ENCODE results near the gene MERTK.

The MERTK gene

GRCh38 chr2:112020561-112020960 lies 122.2 kb downstream of the MERTK start:
- no peak for DNase-seq (ENCODE audit: low read depth)
- H3K4me3 ChIP-seq (replicated peaks; ENCODE audit: low read depth, low read length), result no peak overlapping the region
- peak; percentile 18 for TF ChIP-seq CTCF (IDR thresholded peaks at IDR 0.05; ENCODE audit: low read length, missing control alignments)

- no peak for DNase-seq (ENCODE audit: low read depth)
- no peak for TF ChIP-seq CTCF (IDR thresholded peaks at IDR 0.05; ENCODE audit: low read length, missing control alignments)
- no peak overlapping the region for H3K4me3 ChIP-seq (replicated peaks; ENCODE audit: low read depth, low read length)
These were observed 122.9 kb downstream of the MERTK start for GRCh38 chr2:112021290-112021689.

- no peak overlapping the region for H3K4me3 ChIP-seq (replicated peaks; ENCODE audit: low read depth, low read length)
- no peak for TF ChIP-seq CTCF (IDR thresholded peaks at IDR 0.05; ENCODE audit: low read length, missing control alignments)
- DNase-seq (ENCODE audit: low read depth), result peak; percentile 53
These were observed 123.4 kb downstream of the MERTK start for GRCh38 chr2:112021781-112022231.

- TF ChIP-seq CTCF (IDR thresholded peaks at IDR 0.05; ENCODE audit: low read length, missing control alignments), result no peak
- DNase-seq (ENCODE audit: low read depth), result no peak
- H3K4me3 ChIP-seq (replicated peaks; ENCODE audit: low read depth, low read length), result no peak overlapping the region
These were observed 125.3 kb downstream of the MERTK start for GRCh38 chr2:112023707-112024106.

GRCh38 chr2:112024231-112024630 lies 125.8 kb downstream of the MERTK start:
- DNase-seq (ENCODE audit: low read depth), result no peak
- no peak for TF ChIP-seq CTCF (IDR thresholded peaks at IDR 0.05; ENCODE audit: low read length, missing control alignments)
- no peak overlapping the region for H3K4me3 ChIP-seq (replicated peaks; ENCODE audit: low read depth, low read length)

GRCh38 chr2:112024896-112025491 lies 126.6 kb downstream of the MERTK start:
- no peak for DNase-seq (ENCODE audit: low read depth)
- no peak for TF ChIP-seq CTCF (IDR thresholded peaks at IDR 0.05; ENCODE audit: low read length, missing control alignments)
- H3K4me3 ChIP-seq (replicated peaks; ENCODE audit: low read depth, low read length), result no peak overlapping the region

- TF ChIP-seq CTCF (IDR thresholded peaks at IDR 0.05; ENCODE audit: low read length, missing control alignments), result no peak
- H3K4me3 ChIP-seq (replicated peaks; ENCODE audit: low read depth, low read length), result no peak overlapping the region
- DNase-seq (ENCODE audit: low read depth), result peak; percentile 19
These were observed 128.1 kb downstream of the MERTK start for GRCh38 chr2:112026509-112026908.

Measured in fibroblast of pulmonary artery (primary cell).